Heart left ventricle (tissue), 16 donors: ENCODE results near the gene RRM1. TPM values are rescaled to one million over a fixed set of nuclear protein-coding genes. Genes with fewer than 3 reads are reported as not detected.

ENCODE experiments used
- ATAC-seq, 4 donors: fragments of 200-7000 bp; cut with Tn5 transposase; one replicate each; pipeline ENCODE4 v1.9.1; 2020 to 2022; ENCODE audit warnings: moderate library complexity in 4 of 4, mild to moderate bottlenecking in 3 of 4, moderate number of reproducible peaks in 1 of 4
- DNase-seq, 5 donors: peaks; one replicate each; pipeline ENCODE4 v3.0.0-alpha.2; 2020
- H3K27ac ChIP-seq, 12 donors: fragments of 200-600 bp; sonication (generic) in 4 of 12; one replicate each; pipeline versions ENCODE4 v1.5.0 to v1.8.0; 2016 to 2022; ENCODE audit warnings: mild to moderate bottlenecking in 2 of 12
- H3K27me3 ChIP-seq, 9 donors: fragments of 200-600 bp; sonication (generic) in 2 of 9; one replicate each; pipeline versions ENCODE4 v1.5.1 to v1.8.0; 2016 to 2022; ENCODE audit warnings: mild to moderate bottlenecking in 3 of 9
- H3K36me3 ChIP-seq, 9 donors: fragments of 200-600 bp; sonication (generic) in 2 of 9; one replicate each; pipeline versions ENCODE4 v1.5.0 to v1.8.0; 2018 to 2022; ENCODE audit warnings: mild to moderate bottlenecking in 2 of 9
- H3K4me1 ChIP-seq, 12 donors: fragments of 200-600 bp; sonication (generic) in 4 of 12; one replicate each; pipeline versions ENCODE4 v1.5.0 to v1.8.0; 2016 to 2022; ENCODE audit warnings: mild to moderate bottlenecking in 3 of 12
- H3K4me3 ChIP-seq, 12 donors: fragments of 200-600 bp; sonication (generic) in 4 of 12; one replicate each; pipeline versions ENCODE4 v1.5.0 to v1.8.0; 2017 to 2022; ENCODE audit warnings: mild to moderate bottlenecking in 9 of 12, moderate library complexity in 4 of 12
- H3K9me3 ChIP-seq, 12 donors: fragments of 200-600 bp; sonication (generic) in 4 of 12; one replicate each; pipeline versions ENCODE4 v1.5.0 to v1.8.0; 2016 to 2022; ENCODE audit warnings: mild to moderate bottlenecking in 1 of 12
- POLR2A ChIP-seq, 2 donors: fragments of 450-650 bp; IDR thresholded peaks; one replicate each; pipeline ENCODE4 v1.6.1; 2017; ENCODE audit warnings: antibody characterized with exemption in 2 of 2, mild to moderate bottlenecking in 2 of 2, moderate library complexity in 2 of 2
- WGBS, 4 donors: extraction: QIAGEN DNeasy Blood & Tissue Kit in 2 of 4; methylation state at CpG; one replicate each; pipeline versions ENCODE4 v1.1.5 to v1.1.7; 2013 to 2018; 5-methylcytosine and 5-hydroxymethylcytosine counted together
- intact Hi-C, 10 donors: fragments of 100-400 bp; cut with DNase I; formaldehyde crosslinking; loops; one replicate each; pipeline versions ENCODE4 v1.11.1 to v1.14.2; 2022
- polyA plus RNA-seq, 2 donors: library from polyadenylated mRNA; stranded (reverse); fragments of 200-250 nt; gene quantifications; one replicate each; pipeline ENCODE4 v1.2.3, GENCODE V29; 2013
- total RNA-seq, 9 donors: library from RNA; depleted of rRNA in 2 of 9; stranded (reverse); fragments of >200 nt in 2 of 9; fragmentation: NEBNext Ultra II Directional in 3 of 9; extraction: Animal tissue kit (Norgen Biotek cat#: 25700) in 3 of 9; gene quantifications; one replicate each; pipeline versions ENCODE4 v1.1.0 to v1.2.4, GENCODE V29; 2016 to 2023
- TF ChIP-seq, protein P1 (sequence below), 12 donors: fragments of 200-600 bp; sonication (generic) in 4 of 12; IDR thresholded peaks; one replicate each; pipeline versions ENCODE4 v1.5.0 to v1.8.0; 2018 to 2022; ENCODE audit warnings: antibody characterized with exemption in 12 of 12, mild to moderate bottlenecking in 5 of 12
- donor health status: ischemic (EF 13 %, LVEDD 7.1; RV severe dilation, severe dysfunction).
- donor health status: healthy with polysubstance abuse.
- donor health status: DM: no; HTN: yes; CAD: no.
- donor health status: DM: no; HTN: no; CAD: no.
- donor health status: ischemic (EF 25% LVEDD 6.9; RV normal size, moderate dysfunction).
- donor health status: ischemic (EF 25% LVEDD 5.7; RV mildly dilated, moderate dysfunction).
- donor health status: healthy.
- donor health status: DM: yes; HTN: yes; CAD: no.
- donor health status: ischemic (EF 35%, LVEDD 5.7; RV mildly dilated, moderate dysfunction).
- donor health status: nonischemic (EF 11% LVEDD 7.7; RV severe dilation, severe dysfunction).
- donor health status: DM: yes; HTN: yes; CAD: no.
- donor health status: PGD.
- donor health status: ischemic (EF 29% LVEDD 5.4; RV normal size, mild dysfunction).
- donor health status: nonischemic (EF 23%, LVEDD 6.1; RV moderate dilation, normal function).

Gene RRM1
- total and polyA plus RNA-seq, 11 donors = 4.2 to 44.7 (median 27.6) TPM

DNA sequence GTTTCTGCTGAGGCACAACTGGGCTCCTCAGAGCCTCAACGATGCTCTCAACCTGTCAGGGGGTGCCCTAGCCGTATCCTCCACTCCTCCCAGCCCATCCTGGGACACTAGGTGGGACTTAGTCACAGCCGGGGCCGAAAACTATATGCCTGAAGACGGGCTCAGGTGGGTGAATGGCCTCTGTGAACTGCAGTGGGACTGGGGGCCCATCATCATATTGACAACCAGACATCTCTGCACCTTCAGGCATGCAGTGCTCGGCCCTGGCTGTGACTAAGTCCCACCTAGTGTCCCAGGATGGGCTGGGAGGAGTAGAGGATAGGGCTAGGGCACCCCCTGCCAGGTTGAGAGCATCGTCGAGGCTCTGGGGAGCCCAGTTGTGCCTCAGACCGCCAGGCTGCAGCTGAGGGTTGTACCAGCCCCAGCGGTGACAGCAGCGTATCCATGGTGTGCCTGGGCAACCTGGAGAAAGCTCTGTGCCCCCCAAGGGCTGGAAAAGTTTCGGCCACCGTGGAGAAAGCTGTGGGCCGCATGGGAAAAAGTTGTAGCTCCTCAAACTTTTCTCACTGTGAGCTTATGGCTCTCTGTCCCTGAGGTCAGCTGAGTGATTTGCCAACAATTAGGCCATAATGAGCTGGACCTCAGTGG, 88.9 kb downstream of the RRM1 start:
- Histone ChIP-seq H3K4me3 (no peak overlapping the region), H3K36me3 (no peaks in the 10 kb centered on the region), H3K27ac (no peak overlapping the region), H3K9me3 (no peaks in the 10 kb centered on the region), H3K4me1 (peaks cover 0 to 23% (median 4%) of the 10 kb centered on the region in 12 donors), H3K27me3 (no peaks in the 10 kb centered on the region)
- DNase-seq (no peak), ATAC-seq (no peak)
- WGBS, 4 donors = 86 to 91% (median 88%) methylated on average over 14 of the region's 14 CpGs
- TF ChIP-seq, protein P1, sequence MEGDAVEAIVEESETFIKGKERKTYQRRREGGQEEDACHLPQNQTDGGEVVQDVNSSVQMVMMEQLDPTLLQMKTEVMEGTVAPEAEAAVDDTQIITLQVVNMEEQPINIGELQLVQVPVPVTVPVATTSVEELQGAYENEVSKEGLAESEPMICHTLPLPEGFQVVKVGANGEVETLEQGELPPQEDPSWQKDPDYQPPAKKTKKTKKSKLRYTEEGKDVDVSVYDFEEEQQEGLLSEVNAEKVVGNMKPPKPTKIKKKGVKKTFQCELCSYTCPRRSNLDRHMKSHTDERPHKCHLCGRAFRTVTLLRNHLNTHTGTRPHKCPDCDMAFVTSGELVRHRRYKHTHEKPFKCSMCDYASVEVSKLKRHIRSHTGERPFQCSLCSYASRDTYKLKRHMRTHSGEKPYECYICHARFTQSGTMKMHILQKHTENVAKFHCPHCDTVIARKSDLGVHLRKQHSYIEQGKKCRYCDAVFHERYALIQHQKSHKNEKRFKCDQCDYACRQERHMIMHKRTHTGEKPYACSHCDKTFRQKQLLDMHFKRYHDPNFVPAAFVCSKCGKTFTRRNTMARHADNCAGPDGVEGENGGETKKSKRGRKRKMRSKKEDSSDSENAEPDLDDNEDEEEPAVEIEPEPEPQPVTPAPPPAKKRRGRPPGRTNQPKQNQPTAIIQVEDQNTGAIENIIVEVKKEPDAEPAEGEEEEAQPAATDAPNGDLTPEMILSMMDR (IDR thresholded peaks at IDR 0.05) = no peak
- no peak for TF ChIP-seq POLR2A (IDR thresholded peaks at IDR 0.05)
- intact Hi-C loops = loop anchor here in 7 of 10 donors (2.0 to 10.0 kb wide), 5 partner anchors 357 to 824 kb away; partner anchors contain the start of genes OR51D1 (in 1 of the 7) and OR51F2 (in 1 of the 7)

DNA sequence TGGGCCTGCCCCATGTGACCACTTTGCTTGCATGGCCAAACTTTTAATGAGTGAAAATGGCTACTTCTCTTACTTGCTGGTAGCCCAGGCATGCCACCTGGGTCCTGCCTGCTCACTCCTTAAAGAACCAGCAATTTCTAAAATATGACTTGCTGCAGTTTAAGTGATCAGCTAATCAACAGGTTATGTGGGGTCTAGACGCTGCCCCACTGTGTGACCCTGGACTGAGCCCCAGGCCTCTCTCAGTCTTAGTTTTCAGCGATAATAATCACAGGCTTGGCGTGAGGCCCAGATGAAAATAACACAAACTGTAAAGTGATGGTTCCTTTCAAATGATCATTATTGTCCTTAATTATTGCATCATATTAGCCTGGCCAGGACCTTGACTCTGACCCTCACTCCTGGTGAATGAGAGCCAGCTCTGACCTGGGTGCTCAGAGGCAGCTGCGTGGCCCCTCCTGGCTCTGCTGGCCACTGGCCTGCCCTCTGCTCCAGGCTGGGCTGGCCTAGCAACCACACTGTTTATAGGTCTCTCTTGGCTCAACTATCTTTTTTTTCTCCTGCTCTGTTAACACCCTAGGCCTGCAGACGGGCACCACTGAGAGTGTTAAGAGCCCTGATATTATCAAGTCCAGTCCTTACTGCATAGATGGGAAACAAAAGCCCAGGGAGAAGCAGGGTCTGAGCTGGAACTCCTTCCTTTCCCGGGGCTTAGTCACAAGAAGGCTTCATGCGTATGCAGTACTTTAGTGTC, 89.7 kb downstream of the RRM1 start:
- Histone ChIP-seq H3K27ac (peak overlapping the region in 2 of 12 donors; percentile 28 to 40), H3K27me3 (no peaks in the 10 kb centered on the region), H3K36me3 (no peaks in the 10 kb centered on the region), H3K9me3 (no peaks in the 10 kb centered on the region), H3K4me3 (no peak overlapping the region), H3K4me1 (peaks cover 0 to 23% (median 4%) of the 10 kb centered on the region in 12 donors)
- TF ChIP-seq, protein P1 (IDR thresholded peaks at IDR 0.05) = no peak
- no peak for TF ChIP-seq POLR2A (IDR thresholded peaks at IDR 0.05)
- ATAC-seq (peak; percentile 38 to 70 (median 60)), DNase-seq (peak in 2 of 5 donors; percentile 54 to 56)
- WGBS, 4 donors = 44 to 59% (median 46%) methylated on average over 7 of the region's 7 CpGs
- intact Hi-C loops = loop anchor here in 6 of 10 donors (5.0 to 10.0 kb wide), 4 partner anchors 450 to 823 kb away; partner anchors contain the start of genes OR51D1 (in 1 of the 6) and OR51F2 (in 1 of the 6)

DNA sequence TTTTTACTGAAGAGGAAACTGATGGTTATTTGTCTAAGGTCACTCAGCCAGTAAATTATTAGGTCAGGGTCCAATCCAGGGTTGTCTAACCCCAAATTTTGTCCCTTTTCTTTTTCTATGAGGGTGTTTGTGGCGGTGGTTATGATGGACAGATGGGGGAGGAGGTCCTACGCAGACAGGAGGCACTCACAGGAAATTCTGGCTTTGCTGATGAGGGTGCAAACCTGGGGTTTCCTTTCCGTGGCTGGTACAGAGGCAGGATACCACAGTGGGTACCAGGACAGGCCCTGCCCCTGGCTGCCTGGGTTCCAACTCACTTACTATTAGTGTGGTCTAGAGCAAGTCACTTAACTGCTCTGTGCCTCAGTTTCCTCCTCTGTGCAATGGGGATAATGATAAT, 91.0 kb downstream of the RRM1 start:
- intact Hi-C loops = loop anchor here in 9 of 10 donors (5.0 to 10.0 kb wide), 9 partner anchors 207 to 822 kb away; partner anchors contain the start of genes OR51D1 (in 1 of the 9), OR51F2 (in 1 of the 9), TRIM21 (in 1 of the 9) and TRIM68 (in 1 of the 9)
- Histone ChIP-seq H3K27ac (no peak overlapping the region), H3K27me3 (no peaks in the 10 kb centered on the region), H3K4me3 (no peak overlapping the region), H3K36me3 (no peaks in the 10 kb centered on the region), H3K9me3 (no peaks in the 10 kb centered on the region), H3K4me1 (peaks cover 0 to 26% (median 6%) of the 10 kb centered on the region in 12 donors)
- no peak for ATAC-seq
- TF ChIP-seq, protein P1 (IDR thresholded peaks at IDR 0.05) = no peak
- DNase-seq = no peak
- WGBS, 4 donors = 75 to 82% (median 79%) methylated on average over 3 of the region's 3 CpGs
